ENCODE results near the gene CBX7.

DNA sequence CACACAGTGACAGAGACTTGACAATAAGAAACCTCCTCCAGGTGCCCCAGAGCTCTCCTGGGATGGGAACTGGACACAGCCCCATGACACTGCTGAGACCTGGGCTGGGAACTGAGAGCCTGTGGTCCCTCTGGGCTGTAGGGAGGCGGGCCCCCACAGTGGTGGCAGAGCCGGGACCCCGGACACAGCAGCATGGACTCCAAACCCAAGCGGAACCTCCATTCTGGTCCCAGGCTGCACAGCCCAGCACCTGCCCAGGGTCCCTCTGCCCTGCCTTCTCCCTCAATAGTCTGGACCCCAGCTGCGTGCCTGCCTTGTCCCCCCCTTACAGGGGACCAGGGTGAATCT, 63.8 kb downstream of the CBX7 start:
- TF ChIP-seq, protein P1, sequence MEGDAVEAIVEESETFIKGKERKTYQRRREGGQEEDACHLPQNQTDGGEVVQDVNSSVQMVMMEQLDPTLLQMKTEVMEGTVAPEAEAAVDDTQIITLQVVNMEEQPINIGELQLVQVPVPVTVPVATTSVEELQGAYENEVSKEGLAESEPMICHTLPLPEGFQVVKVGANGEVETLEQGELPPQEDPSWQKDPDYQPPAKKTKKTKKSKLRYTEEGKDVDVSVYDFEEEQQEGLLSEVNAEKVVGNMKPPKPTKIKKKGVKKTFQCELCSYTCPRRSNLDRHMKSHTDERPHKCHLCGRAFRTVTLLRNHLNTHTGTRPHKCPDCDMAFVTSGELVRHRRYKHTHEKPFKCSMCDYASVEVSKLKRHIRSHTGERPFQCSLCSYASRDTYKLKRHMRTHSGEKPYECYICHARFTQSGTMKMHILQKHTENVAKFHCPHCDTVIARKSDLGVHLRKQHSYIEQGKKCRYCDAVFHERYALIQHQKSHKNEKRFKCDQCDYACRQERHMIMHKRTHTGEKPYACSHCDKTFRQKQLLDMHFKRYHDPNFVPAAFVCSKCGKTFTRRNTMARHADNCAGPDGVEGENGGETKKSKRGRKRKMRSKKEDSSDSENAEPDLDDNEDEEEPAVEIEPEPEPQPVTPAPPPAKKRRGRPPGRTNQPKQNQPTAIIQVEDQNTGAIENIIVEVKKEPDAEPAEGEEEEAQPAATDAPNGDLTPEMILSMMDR (IDR thresholded peaks at IDR 0.05; ENCODE audit: poor library complexity, severe bottlenecking): no peak
- TF ChIP-seq, protein P2, sequence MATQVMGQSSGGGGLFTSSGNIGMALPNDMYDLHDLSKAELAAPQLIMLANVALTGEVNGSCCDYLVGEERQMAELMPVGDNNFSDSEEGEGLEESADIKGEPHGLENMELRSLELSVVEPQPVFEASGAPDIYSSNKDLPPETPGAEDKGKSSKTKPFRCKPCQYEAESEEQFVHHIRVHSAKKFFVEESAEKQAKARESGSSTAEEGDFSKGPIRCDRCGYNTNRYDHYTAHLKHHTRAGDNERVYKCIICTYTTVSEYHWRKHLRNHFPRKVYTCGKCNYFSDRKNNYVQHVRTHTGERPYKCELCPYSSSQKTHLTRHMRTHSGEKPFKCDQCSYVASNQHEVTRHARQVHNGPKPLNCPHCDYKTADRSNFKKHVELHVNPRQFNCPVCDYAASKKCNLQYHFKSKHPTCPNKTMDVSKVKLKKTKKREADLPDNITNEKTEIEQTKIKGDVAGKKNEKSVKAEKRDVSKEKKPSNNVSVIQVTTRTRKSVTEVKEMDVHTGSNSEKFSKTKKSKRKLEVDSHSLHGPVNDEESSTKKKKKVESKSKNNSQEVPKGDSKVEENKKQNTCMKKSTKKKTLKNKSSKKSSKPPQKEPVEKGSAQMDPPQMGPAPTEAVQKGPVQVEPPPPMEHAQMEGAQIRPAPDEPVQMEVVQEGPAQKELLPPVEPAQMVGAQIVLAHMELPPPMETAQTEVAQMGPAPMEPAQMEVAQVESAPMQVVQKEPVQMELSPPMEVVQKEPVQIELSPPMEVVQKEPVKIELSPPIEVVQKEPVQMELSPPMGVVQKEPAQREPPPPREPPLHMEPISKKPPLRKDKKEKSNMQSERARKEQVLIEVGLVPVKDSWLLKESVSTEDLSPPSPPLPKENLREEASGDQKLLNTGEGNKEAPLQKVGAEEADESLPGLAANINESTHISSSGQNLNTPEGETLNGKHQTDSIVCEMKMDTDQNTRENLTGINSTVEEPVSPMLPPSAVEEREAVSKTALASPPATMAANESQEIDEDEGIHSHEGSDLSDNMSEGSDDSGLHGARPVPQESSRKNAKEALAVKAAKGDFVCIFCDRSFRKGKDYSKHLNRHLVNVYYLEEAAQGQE (IDR thresholded peaks at IDR 0.05; ENCODE audit: borderline replicate concordance): no peak
- TF ChIP-seq EZH2 (IDR thresholded peaks at IDR 0.05; ENCODE audit: borderline replicate concordance, insufficient read depth, low read length, poor library complexity, severe bottlenecking) (no peak), RAD21 (conservative IDR thresholded peaks at IDR 0.05) (no peak), TAF1 (IDR thresholded peaks at IDR 0.05; ENCODE audit: low read depth) (no peak), EP300 (conservative IDR thresholded peaks at IDR 0.05; ENCODE audit: poor library complexity, severe bottlenecking) (no peak), POLR2AphosphoS5 (IDR thresholded peaks at IDR 0.05) (no peak), MXI1 (conservative IDR thresholded peaks at IDR 0.05; ENCODE audit: poor library complexity, severe bottlenecking) (no peak), SMC3 (conservative IDR thresholded peaks at IDR 0.05; ENCODE audit: poor library complexity) (no peak)

Data from neural cell (in vitro differentiated cells).